ENCODE results near the gene PLD1. TPM values are rescaled to one million over a fixed set of nuclear protein-coding genes. Genes with fewer than 3 reads are reported as not detected.

The PLD1 gene
- total RNA-seq, 4 donors from 2014 or later: 7.0 to 17.1 (median 13.6) TPM

DNA sequence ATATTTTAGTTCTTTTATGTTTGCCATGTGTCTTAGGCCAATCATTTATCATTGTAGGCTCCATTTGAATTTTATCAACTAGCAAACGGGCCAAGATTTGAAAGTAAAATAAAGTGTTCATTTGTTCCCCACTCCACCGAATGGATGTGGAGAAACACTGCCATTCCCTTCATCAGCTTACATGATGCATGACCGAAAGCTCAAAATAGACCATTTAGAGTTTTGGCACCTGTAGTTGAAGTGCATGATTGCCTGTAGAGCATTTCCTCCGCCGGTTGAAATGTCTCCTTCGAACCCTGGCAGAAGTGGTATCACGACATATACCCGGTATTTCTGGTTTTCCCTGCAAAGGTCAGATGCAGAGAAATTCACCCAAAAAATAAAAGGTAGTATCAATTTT lies 165.6 kb downstream of the PLD1 start:
- Histone ChIP-seq H3K36me3 (peaks cover 0 to 10% of the 10 kb centered on the region in 2 donors), H3K9me3 (no peaks in the 10 kb centered on the region), H3K27ac (no peak overlapping the region), H3K4me3 (no peak overlapping the region), H3K27me3 (no peaks in the 10 kb centered on the region), H3K4me1 (peaks cover 2 to 25% (median 3%) of the 10 kb centered on the region in 3 donors)
- WGBS, 2 donors (ENCODE audit: low coverage in 1 of 2): 78 to 80% methylated on average over 8 of the region's 8 CpGs
- TF ChIP-seq POLR2AphosphoS5 (IDR thresholded peaks at IDR 0.05) (no peak), CTCF (IDR thresholded peaks at IDR 0.05) (no peak), EP300 (IDR thresholded peaks at IDR 0.05) (no peak), POLR2A (IDR thresholded peaks at IDR 0.05) (no peak)
- no peak for ATAC-seq

GRCh38 chr3:171643681-171644080 lies 166.6 kb downstream of the PLD1 start:
- no peak for ATAC-seq
- peaks cover 0 to 11% of the 10 kb centered on the region in 2 donors for H3K36me3 ChIP-seq
- peaks cover 2 to 20% (median 3%) of the 10 kb centered on the region in 3 donors for H3K4me1 ChIP-seq
- H3K27me3 ChIP-seq: no peaks in the 10 kb centered on the region
- TF ChIP-seq EP300 (IDR thresholded peaks at IDR 0.05) (no peak), CTCF (IDR thresholded peaks at IDR 0.05) (no peak), POLR2AphosphoS5 (IDR thresholded peaks at IDR 0.05) (no peak)
- no peaks in the 10 kb centered on the region for H3K9me3 ChIP-seq
- WGBS, 2 donors (ENCODE audit: low coverage in 1 of 2): 78 to 83% methylated on average over 4 of the region's 4 CpGs
- H3K4me3 ChIP-seq: no peak overlapping the region
- H3K27ac ChIP-seq: no peak overlapping the region

GRCh38 chr3:171643033-171643432 lies 167.2 kb downstream of the PLD1 start:
- Histone ChIP-seq H3K36me3 (peaks cover 0 to 17% of the 10 kb centered on the region in 2 donors), H3K9me3 (no peaks in the 10 kb centered on the region), H3K27me3 (no peaks in the 10 kb centered on the region), H3K4me3 (no peak overlapping the region), H3K27ac (no peak overlapping the region), H3K4me1 (peaks cover 2 to 20% (median 3%) of the 10 kb centered on the region in 3 donors)
- WGBS, 2 donors (ENCODE audit: low coverage in 1 of 2): 39 to 82% methylated on average over 2 of the region's 2 CpGs
- no peak for ATAC-seq
- no peak for TF ChIP-seq EP300 (IDR thresholded peaks at IDR 0.05)
- no peak for TF ChIP-seq POLR2AphosphoS5 (IDR thresholded peaks at IDR 0.05)

DNA sequence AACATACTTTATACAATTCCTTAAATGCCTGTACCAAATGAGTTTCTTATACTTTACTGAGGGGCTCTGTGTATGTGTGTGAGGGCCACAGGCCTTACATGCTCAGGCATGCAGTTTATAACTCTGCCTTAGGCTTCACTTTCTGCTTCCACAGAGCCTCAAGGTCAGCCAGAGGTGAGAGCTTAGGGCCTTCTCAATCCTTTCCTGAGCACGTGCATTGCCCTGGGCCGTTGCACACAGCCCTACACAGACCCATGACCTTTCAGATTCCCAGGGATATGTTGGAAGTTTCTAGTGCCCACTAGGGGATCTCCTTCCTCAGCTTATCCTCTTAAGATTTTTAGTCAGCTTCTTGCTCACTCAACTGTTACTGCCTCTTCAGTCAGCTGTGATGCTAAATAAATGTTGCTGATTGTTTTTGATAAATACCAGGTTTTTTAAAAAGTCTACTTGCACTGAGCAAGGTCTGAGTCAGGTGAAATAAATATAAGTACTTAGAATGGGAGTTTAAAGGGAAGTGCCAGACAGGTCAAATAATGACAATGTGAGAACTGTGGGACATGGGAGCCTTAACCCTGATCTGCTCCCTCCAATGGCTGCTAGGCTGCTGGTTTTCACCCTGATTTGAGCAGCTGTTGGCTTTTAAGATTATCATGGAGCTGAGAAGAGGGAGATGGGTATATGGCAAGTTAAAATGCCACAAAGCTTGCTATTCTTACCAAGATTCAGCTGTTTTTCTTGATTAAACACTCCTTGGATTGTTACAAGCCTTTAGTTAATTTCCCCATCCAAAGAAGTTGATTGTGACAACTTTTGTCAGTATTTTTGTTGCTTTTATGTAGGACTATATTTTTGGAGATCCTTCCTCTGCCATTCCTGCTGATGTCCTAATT lies 169.5 kb downstream of the PLD1 start:
- peaks cover 0 to 21% of the 10 kb centered on the region in 2 donors for H3K36me3 ChIP-seq
- H3K9me3 ChIP-seq: no peaks in the 10 kb centered on the region
- H3K27ac ChIP-seq: no peak overlapping the region
- peaks cover 2 to 9% (median 3%) of the 10 kb centered on the region in 3 donors for H3K4me1 ChIP-seq
- 6 to 20% methylated on average over 2 of the region's 2 CpGs for WGBS, 2 donors (ENCODE audit: low coverage in 1 of 2)
- TF ChIP-seq CTCF (IDR thresholded peaks at IDR 0.05): no peak
- TF ChIP-seq POLR2A (IDR thresholded peaks at IDR 0.05): no peak
- H3K4me3 ChIP-seq: no peak overlapping the region
- no peak for ATAC-seq
- H3K27me3 ChIP-seq: no peaks in the 10 kb centered on the region

DNA sequence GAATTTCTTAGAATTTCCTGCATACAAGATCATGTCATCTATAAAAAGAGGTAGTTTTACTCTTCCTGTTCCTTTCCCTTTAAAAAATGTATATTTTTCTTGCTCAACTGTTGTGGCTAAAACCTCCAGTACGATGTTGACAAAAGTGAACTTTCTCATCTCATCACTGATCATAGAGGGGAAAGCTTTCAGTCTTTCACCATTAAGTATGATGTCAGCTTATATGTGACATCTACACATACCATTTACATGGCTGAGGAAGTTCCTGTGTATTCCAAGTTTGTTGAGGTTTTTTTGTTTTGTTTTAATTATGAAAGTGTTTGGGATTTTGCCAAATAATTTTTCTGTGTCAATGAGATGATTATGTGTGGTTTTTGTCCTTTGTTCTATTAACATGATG lies 173.6 kb downstream of the PLD1 start:
- TF ChIP-seq CTCF (IDR thresholded peaks at IDR 0.05) (no peak), EP300 (IDR thresholded peaks at IDR 0.05) (no peak), POLR2AphosphoS5 (IDR thresholded peaks at IDR 0.05) (no peak), POLR2A (IDR thresholded peaks at IDR 0.05) (no peak)
- no peak overlapping the region for H3K27ac ChIP-seq
- peaks cover 2 to 21% (median 3%) of the 10 kb centered on the region in 3 donors for H3K4me1 ChIP-seq
- H3K27me3 ChIP-seq: no peaks in the 10 kb centered on the region
- ATAC-seq: no peak
- no peak overlapping the region for H3K4me3 ChIP-seq
- no peaks in the 10 kb centered on the region for H3K9me3 ChIP-seq
- peaks cover 0 to 16% of the 10 kb centered on the region in 2 donors for H3K36me3 ChIP-seq
- WGBS, 2 donors (ENCODE audit: low coverage in 1 of 2): 93 to 100% methylated on average over 1 of the region's 1 CpG

All from gastroesophageal sphincter (tissue), 4 donors.